Hindlimb muscle (tissue), 1 donor: ENCODE results near the gene PACS1. TPM values are rescaled to one million over a fixed set of nuclear protein-coding genes. Genes with fewer than 3 reads are reported as not detected.

ENCODE experiments used
- DNase-seq: peaks from one replicate; pipeline ENCODE4 v3.0.0-alpha.2; 2013
- polyA plus RNA-seq: library from polyadenylated mRNA; unstranded; fragments of 120-200 nt; gene quantifications from one replicate; pipeline ENCODE4 v1.2.1, GENCODE V29; 2013; ENCODE audit not compliant: insufficient read length

Gene PACS1
- polyA plus RNA-seq, 1 donor = 37.1 TPM

GRCh38 chr11:66050581-66051231 is 19.4 kb upstream of the PACS1 start:
- DNase-seq = no peak

GRCh38 chr11:66051371-66051765 is 18.7 kb upstream of the PACS1 start:
- DNase-seq = no peak

- DNase-seq = peak; percentile 98
Observed at GRCh38 chr11:66051766-66052663, 18.1 kb upstream of the PACS1 start, which contains the start of gene SF3B2. SF3B2 (plus strand) TSS chr11:66052364; CDS start chr11:66052385, 21 bp downstream.

GRCh38 chr11:66052664-66052982 is 17.4 kb upstream of the PACS1 start:
- no peak for DNase-seq

- DNase-seq = no peak
Observed at GRCh38 chr11:66055021-66055420, 15.1 kb upstream of the PACS1 start.

- DNase-seq = no peak
Observed at GRCh38 chr11:66056501-66056900, 13.6 kb upstream of the PACS1 start.

- DNase-seq = no peak
Observed at GRCh38 chr11:66059966-66060680, 9.9 kb upstream of the PACS1 start.

- no peak for DNase-seq
Observed at GRCh38 chr11:66061268-66061667, 8.8 kb upstream of the PACS1 start.

- DNase-seq = no peak
Observed at GRCh38 chr11:66062408-66062807, 7.7 kb upstream of the PACS1 start.

- DNase-seq = no peak
Observed at GRCh38 chr11:66063900-66064299, 6.2 kb upstream of the PACS1 start.

- no peak for DNase-seq
Observed at GRCh38 chr11:66064571-66064970, 5.5 kb upstream of the PACS1 start.

GRCh38 chr11:66066751-66067150 is 3.3 kb upstream of the PACS1 start:
- no peak for DNase-seq

- DNase-seq = no peak
Observed at GRCh38 chr11:66067640-66068039, 2.4 kb upstream of the PACS1 start.

GRCh38 chr11:66068154-66068821 is 1.8 kb upstream of the PACS1 start:
- peak; percentile 62 for DNase-seq

- DNase-seq = no peak
Observed at GRCh38 chr11:66068923-66069714, 953 bp upstream of the PACS1 start.

GRCh38 chr11:66070604-66071380 is 720 bp downstream of the PACS1 start:
- no peak for DNase-seq

- no peak for DNase-seq
Observed at GRCh38 chr11:66071381-66071801, 1.3 kb downstream of the PACS1 start.

- DNase-seq = no peak
Observed at GRCh38 chr11:66072081-66072480, 2.0 kb downstream of the PACS1 start.

GRCh38 chr11:66072518-66072917 is 2.4 kb downstream of the PACS1 start:
- DNase-seq = no peak

- no peak for DNase-seq
Observed at GRCh38 chr11:66073669-66074068, 3.6 kb downstream of the PACS1 start.

- no peak for DNase-seq
Observed at GRCh38 chr11:66075273-66075672, 5.2 kb downstream of the PACS1 start.
